ENCODE results near the gene FAM120B.

Gene FAM120B

GRCh38 chr6:170296746-170297575 lies 9.6 kb upstream of the FAM120B start:
- no peak for TF ChIP-seq CTCF (IDR thresholded peaks at IDR 0.05)

- no peak for TF ChIP-seq CTCF (IDR thresholded peaks at IDR 0.05)
Measured at GRCh38 chr6:170297576-170298330, 8.8 kb upstream of the FAM120B start.

GRCh38 chr6:170298688-170299087 lies 7.9 kb upstream of the FAM120B start:
- no peak for TF ChIP-seq CTCF (IDR thresholded peaks at IDR 0.05)

- TF ChIP-seq CTCF (IDR thresholded peaks at IDR 0.05): no peak
Measured at GRCh38 chr6:170301184-170301583, 5.4 kb upstream of the FAM120B start.

GRCh38 chr6:170305805-170306323 lies 694 bp upstream of the FAM120B start:
- TF ChIP-seq CTCF (IDR thresholded peaks at IDR 0.05): no peak

- no peak for TF ChIP-seq CTCF (IDR thresholded peaks at IDR 0.05)
Measured at GRCh38 chr6:170307080-170307545, 555 bp downstream of the FAM120B start.

GRCh38 chr6:170308761-170309160 lies 2.2 kb downstream of the FAM120B start:
- TF ChIP-seq CTCF (IDR thresholded peaks at IDR 0.05): no peak
